Neural cell (in vitro differentiated cells): ENCODE results near the gene PLA1A. TPM values are rescaled to one million over a fixed set of nuclear protein-coding genes. Genes with fewer than 3 reads are reported as not detected.

ENCODE experiments used
- H2AFZ ChIP-seq: fragments of 200-600, 300-800 bp; sonication (generic), shearing (Covaris generic); 2 replicates; pipeline ENCODE4 v1.6.0; 2014; ENCODE audit warnings: low read depth, mild to moderate bottlenecking, antibody characterized with exemption, low read length, moderate library complexity
- H3F3A ChIP-seq: fragments of 200-600 bp; shearing (Covaris generic); 2 replicates; pipeline ENCODE4 v1.6.1; 2016; ENCODE audit warnings: mild to moderate bottlenecking, moderate library complexity, mixed read lengths, antibody characterized with exemption, low read length; ENCODE audit not compliant: insufficient read depth, poor library complexity, severe bottlenecking
- H3K27ac ChIP-seq: fragments of 200-600, 300-800 bp; sonication (generic), shearing (Covaris generic); 2 replicates; pipeline ENCODE4 v1.5.1; 2014; ENCODE audit warnings: mild to moderate bottlenecking, low read length, moderate library complexity
- H3K27me3 ChIP-seq: fragments of 300-800, 200-600 bp; sonication (generic), shearing (Covaris generic); 2 replicates; pipeline ENCODE4 v1.6.0; 2014; ENCODE audit warnings: mild to moderate bottlenecking, low read depth, low read length, moderate library complexity; ENCODE audit not compliant: insufficient read depth
- H3K36me3 ChIP-seq: fragments of 300-800, 200-600 bp; sonication (generic), shearing (Covaris generic); 2 replicates; pipeline ENCODE4 v1.5.1; 2014; ENCODE audit warnings: mild to moderate bottlenecking, antibody characterized with exemption, low read length, moderate library complexity; ENCODE audit not compliant: insufficient read depth
- H3K4me2 ChIP-seq: fragments of 300-800, 200-600 bp; sonication (generic), shearing (Covaris generic); 2 replicates; pipeline ENCODE4 v1.6.0; 2014; ENCODE audit warnings: mild to moderate bottlenecking, low read length
- H3K4me3 ChIP-seq: fragments of 300-800, 200-600 bp; sonication (generic), shearing (Covaris generic); 2 replicates; pipeline ENCODE4 v1.5.1; 2014; ENCODE audit warnings: mild to moderate bottlenecking, low read length, moderate library complexity
- H3K79me2 ChIP-seq: fragments of 200-600 bp; shearing (Covaris generic); replicated peaks from 2 replicates; pipeline ENCODE4 v1.6.0; 2014; ENCODE audit warnings: mild to moderate bottlenecking, low read length, moderate library complexity; ENCODE audit not compliant: insufficient read depth
- H3K9ac ChIP-seq: fragments of 300-800, 200-600 bp; sonication (generic), shearing (Covaris generic); 2 replicates; pipeline ENCODE4 v1.6.1; 2016; ENCODE audit warnings: mild to moderate bottlenecking, low read length, mixed read lengths
- H3K9me2 ChIP-seq: fragments of 200-600 bp; shearing (Covaris generic); 2 replicates; pipeline ENCODE4 v1.6.1; 2016; ENCODE audit warnings: mild to moderate bottlenecking, low read length, mixed read lengths; ENCODE audit not compliant: insufficient read depth
- H3K9me3 ChIP-seq: fragments of 200-600, 300-800 bp; sonication (generic), shearing (Covaris generic); 2 replicates; pipeline ENCODE4 v1.6.1; 2016; ENCODE audit warnings: mild to moderate bottlenecking, mixed run types, low read length, moderate library complexity, mixed read lengths
- H4K20me1 ChIP-seq: fragments of 200-600 bp; shearing (Covaris generic); 2 replicates; pipeline ENCODE4 v1.6.1; 2016; ENCODE audit warnings: mild to moderate bottlenecking, mixed run types; ENCODE audit not compliant: insufficient read depth
- EP300 ChIP-seq: fragments of 450-650 bp; conservative IDR thresholded peaks from 2 replicates; pipeline ENCODE4 v1.6.1; 2014; ENCODE audit warnings: antibody characterized with exemption, mild to moderate bottlenecking, moderate library complexity; ENCODE audit not compliant: poor library complexity, severe bottlenecking
- EZH2 ChIP-seq: fragments of 200-600, 300-800 bp; shearing (Covaris generic), sonication (generic); IDR thresholded peaks from 2 replicates; pipeline ENCODE4 v1.6.1; 2014; ENCODE audit warnings: antibody characterized with exemption, low read length, borderline replicate concordance, mild to moderate bottlenecking; ENCODE audit not compliant: insufficient read depth, poor library complexity, severe bottlenecking
- MXI1 ChIP-seq: fragments of 450-650 bp; conservative IDR thresholded peaks from 2 replicates; pipeline ENCODE4 v1.6.1; 2014; ENCODE audit warnings: antibody characterized with exemption, mild to moderate bottlenecking; ENCODE audit not compliant: poor library complexity, severe bottlenecking
- POLR2AphosphoS5 ChIP-seq: IDR thresholded peaks from 2 replicates; pipeline ENCODE4 v1.6.1; 2012
- RAD21 ChIP-seq: fragments of 450-650 bp; conservative IDR thresholded peaks from 2 replicates; pipeline ENCODE4 v1.6.1; 2014; ENCODE audit warnings: antibody characterized with exemption, mild to moderate bottlenecking, moderate library complexity
- SMC3 ChIP-seq: fragments of 450-650 bp; conservative IDR thresholded peaks from 2 replicates; pipeline ENCODE4 v1.6.1; 2014; ENCODE audit warnings: antibody characterized with exemption, mild to moderate bottlenecking, moderate library complexity; ENCODE audit not compliant: poor library complexity
- TAF1 ChIP-seq: IDR thresholded peaks from 2 replicates; pipeline ENCODE4 v1.6.1; 2012; ENCODE audit warnings: low read depth
- polyA plus RNA-seq: library from polyadenylated mRNA; depleted of rRNA; stranded (reverse); fragments of >200 nt; gene quantifications from 2 replicates; pipeline ENCODE4 v1.2.3, GENCODE V29; 2014
- TF ChIP-seq, protein P1 (sequence below): fragments of 450-650 bp; IDR thresholded peaks from 2 replicates; pipeline ENCODE4 v1.5.1; 2014; ENCODE audit warnings: antibody characterized with exemption, mild to moderate bottlenecking, moderate library complexity; ENCODE audit not compliant: poor library complexity, severe bottlenecking
- TF ChIP-seq, protein P2 (sequence below): IDR thresholded peaks from 2 replicates; pipeline ENCODE4 v1.6.1; 2012; ENCODE audit warnings: borderline replicate concordance

Gene PLA1A
- polyA plus RNA-seq, 1 donor from 2014 or later, result not detected

DNA sequence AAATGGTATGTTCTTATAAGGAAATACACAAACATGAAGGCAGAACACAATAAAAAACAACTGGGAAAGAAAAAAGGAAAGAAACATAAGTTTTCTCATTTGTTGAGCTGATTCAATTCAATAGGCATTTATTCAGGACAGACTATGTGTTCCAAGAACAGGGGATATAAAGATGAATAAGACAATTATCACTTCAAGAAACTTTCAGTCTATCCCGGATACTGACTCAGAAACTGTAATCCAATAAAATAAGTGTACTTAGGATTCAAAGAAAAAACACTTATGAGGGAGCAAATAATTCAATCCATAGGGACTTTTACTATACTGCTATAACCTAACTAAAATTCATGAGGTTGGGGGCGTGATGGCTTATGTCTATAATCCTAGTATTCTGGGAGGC is 66.2 kb downstream of the PLA1A start:
- TF ChIP-seq EP300 (no peak), MXI1 (no peak), RAD21 (no peak), TAF1 (no peak), EZH2 (no peak), POLR2AphosphoS5 (no peak), SMC3 (no peak)
- TF ChIP-seq, protein P1, sequence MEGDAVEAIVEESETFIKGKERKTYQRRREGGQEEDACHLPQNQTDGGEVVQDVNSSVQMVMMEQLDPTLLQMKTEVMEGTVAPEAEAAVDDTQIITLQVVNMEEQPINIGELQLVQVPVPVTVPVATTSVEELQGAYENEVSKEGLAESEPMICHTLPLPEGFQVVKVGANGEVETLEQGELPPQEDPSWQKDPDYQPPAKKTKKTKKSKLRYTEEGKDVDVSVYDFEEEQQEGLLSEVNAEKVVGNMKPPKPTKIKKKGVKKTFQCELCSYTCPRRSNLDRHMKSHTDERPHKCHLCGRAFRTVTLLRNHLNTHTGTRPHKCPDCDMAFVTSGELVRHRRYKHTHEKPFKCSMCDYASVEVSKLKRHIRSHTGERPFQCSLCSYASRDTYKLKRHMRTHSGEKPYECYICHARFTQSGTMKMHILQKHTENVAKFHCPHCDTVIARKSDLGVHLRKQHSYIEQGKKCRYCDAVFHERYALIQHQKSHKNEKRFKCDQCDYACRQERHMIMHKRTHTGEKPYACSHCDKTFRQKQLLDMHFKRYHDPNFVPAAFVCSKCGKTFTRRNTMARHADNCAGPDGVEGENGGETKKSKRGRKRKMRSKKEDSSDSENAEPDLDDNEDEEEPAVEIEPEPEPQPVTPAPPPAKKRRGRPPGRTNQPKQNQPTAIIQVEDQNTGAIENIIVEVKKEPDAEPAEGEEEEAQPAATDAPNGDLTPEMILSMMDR, result no peak
- TF ChIP-seq, protein P2, sequence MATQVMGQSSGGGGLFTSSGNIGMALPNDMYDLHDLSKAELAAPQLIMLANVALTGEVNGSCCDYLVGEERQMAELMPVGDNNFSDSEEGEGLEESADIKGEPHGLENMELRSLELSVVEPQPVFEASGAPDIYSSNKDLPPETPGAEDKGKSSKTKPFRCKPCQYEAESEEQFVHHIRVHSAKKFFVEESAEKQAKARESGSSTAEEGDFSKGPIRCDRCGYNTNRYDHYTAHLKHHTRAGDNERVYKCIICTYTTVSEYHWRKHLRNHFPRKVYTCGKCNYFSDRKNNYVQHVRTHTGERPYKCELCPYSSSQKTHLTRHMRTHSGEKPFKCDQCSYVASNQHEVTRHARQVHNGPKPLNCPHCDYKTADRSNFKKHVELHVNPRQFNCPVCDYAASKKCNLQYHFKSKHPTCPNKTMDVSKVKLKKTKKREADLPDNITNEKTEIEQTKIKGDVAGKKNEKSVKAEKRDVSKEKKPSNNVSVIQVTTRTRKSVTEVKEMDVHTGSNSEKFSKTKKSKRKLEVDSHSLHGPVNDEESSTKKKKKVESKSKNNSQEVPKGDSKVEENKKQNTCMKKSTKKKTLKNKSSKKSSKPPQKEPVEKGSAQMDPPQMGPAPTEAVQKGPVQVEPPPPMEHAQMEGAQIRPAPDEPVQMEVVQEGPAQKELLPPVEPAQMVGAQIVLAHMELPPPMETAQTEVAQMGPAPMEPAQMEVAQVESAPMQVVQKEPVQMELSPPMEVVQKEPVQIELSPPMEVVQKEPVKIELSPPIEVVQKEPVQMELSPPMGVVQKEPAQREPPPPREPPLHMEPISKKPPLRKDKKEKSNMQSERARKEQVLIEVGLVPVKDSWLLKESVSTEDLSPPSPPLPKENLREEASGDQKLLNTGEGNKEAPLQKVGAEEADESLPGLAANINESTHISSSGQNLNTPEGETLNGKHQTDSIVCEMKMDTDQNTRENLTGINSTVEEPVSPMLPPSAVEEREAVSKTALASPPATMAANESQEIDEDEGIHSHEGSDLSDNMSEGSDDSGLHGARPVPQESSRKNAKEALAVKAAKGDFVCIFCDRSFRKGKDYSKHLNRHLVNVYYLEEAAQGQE, result no peak
- no peaks in the 10 kb centered on the region for H3K27me3 ChIP-seq
- no peak overlapping the region for H3K9ac ChIP-seq
- no peak overlapping the region for H3K27ac ChIP-seq
- no peaks in the 10 kb centered on the region for H3K36me3 ChIP-seq
- no peaks in the 10 kb centered on the region for H3K79me2 ChIP-seq
- H4K20me1 ChIP-seq, result no peaks in the 10 kb centered on the region
- no peaks in the 10 kb centered on the region for H3K9me2 ChIP-seq
- no peaks in the 10 kb centered on the region for H3K9me3 ChIP-seq
- H2AFZ ChIP-seq, result no peak overlapping the region
- H3K4me3 ChIP-seq, result no peak overlapping the region
- no peak overlapping the region for H3K4me2 ChIP-seq
- H3F3A ChIP-seq, result no peaks in the 10 kb centered on the region

DNA sequence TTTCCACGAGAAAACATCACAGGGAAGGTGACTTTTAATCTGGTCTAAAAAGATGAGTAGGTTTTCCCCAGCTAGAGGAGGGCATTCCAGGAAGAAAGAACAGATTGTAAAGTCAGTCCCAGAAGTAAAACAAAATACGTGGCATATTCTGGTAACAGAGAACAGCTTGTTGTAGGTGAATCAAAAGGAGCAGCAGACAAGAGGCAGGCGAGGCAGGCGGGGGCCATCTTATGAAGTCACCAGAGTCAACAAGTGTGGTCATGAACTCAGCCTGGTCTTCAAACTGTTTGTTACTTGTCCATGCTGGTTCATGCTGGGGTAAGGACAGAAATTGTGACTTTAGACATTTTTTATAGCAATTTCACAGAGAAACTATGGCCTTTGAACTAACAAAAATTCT is 66.7 kb downstream of the PLA1A start:
- Histone ChIP-seq H3K9me3 (no peaks in the 10 kb centered on the region), H4K20me1 (no peaks in the 10 kb centered on the region), H3K27ac (no peak overlapping the region), H3K27me3 (no peaks in the 10 kb centered on the region), H2AFZ (no peak overlapping the region), H3K4me3 (no peak overlapping the region), H3K36me3 (no peaks in the 10 kb centered on the region), H3K9ac (no peak overlapping the region), H3K4me2 (no peak overlapping the region), H3K9me2 (no peaks in the 10 kb centered on the region), H3F3A (no peaks in the 10 kb centered on the region), H3K79me2 (no peaks in the 10 kb centered on the region)
- TF ChIP-seq, protein P2, result no peak
- TF ChIP-seq TAF1, result no peak
- no peak for TF ChIP-seq EZH2
- TF ChIP-seq SMC3, result no peak
- no peak for TF ChIP-seq POLR2AphosphoS5
- TF ChIP-seq EP300, result no peak
